ENCODE results near the gene NFKB2.

Gene NFKB2

GRCh38 chr10:102403115-102403514 is 7.6 kb downstream of the NFKB2 start:
- TF ChIP-seq CTCF (IDR thresholded peaks at IDR 0.05; ENCODE audit: borderline replicate concordance, insufficient read depth, low read depth, low read length): no peak
- H3K4me3 ChIP-seq (ENCODE audit: low read depth, low read length): no peak overlapping the region

- TF ChIP-seq CTCF (IDR thresholded peaks at IDR 0.05; ENCODE audit: borderline replicate concordance, insufficient read depth, low read depth, low read length): no peak
- H3K4me3 ChIP-seq (ENCODE audit: low read depth, low read length): no peak overlapping the region
Measured at GRCh38 chr10:102404361-102405107, 9.0 kb downstream of the NFKB2 start.

GRCh38 chr10:102405108-102405571 is 9.6 kb downstream of the NFKB2 start:
- H3K4me3 ChIP-seq (ENCODE audit: low read depth, low read length): no peak overlapping the region
- TF ChIP-seq CTCF (IDR thresholded peaks at IDR 0.05; ENCODE audit: borderline replicate concordance, insufficient read depth, low read depth, low read length): no peak

- no peak for TF ChIP-seq CTCF (IDR thresholded peaks at IDR 0.05; ENCODE audit: borderline replicate concordance, insufficient read depth, low read depth, low read length)
- H3K4me3 ChIP-seq (ENCODE audit: low read depth, low read length): no peak overlapping the region
Measured at GRCh38 chr10:102405632-102406031, 10.1 kb downstream of the NFKB2 start.

GRCh38 chr10:102406815-102407214 is 11.3 kb downstream of the NFKB2 start:
- no peak overlapping the region for H3K4me3 ChIP-seq (ENCODE audit: low read depth, low read length)
- TF ChIP-seq CTCF (IDR thresholded peaks at IDR 0.05; ENCODE audit: borderline replicate concordance, insufficient read depth, low read depth, low read length): no peak

GRCh38 chr10:102407425-102408130 is 12.1 kb downstream of the NFKB2 start:
- H3K4me3 ChIP-seq (ENCODE audit: low read depth, low read length): no peak overlapping the region
- TF ChIP-seq CTCF (IDR thresholded peaks at IDR 0.05; ENCODE audit: borderline replicate concordance, insufficient read depth, low read depth, low read length): no peak
